CD4-positive, alpha-beta T cell treated with Interleukin-17A for 1 hour (primary cell): ENCODE data around the gene DDX41.
"Not testable (repeated sequence)": the region's sequence is repeated elsewhere in the genome, so short reads cannot be mapped to it uniquely, and the experiment has no call there.

ENCODE experiments used
- DNase-seq: peaks from one replicate; pipeline ENCODE4 v3.0.0-alpha.2; 2020

The DDX41 gene

DNA sequence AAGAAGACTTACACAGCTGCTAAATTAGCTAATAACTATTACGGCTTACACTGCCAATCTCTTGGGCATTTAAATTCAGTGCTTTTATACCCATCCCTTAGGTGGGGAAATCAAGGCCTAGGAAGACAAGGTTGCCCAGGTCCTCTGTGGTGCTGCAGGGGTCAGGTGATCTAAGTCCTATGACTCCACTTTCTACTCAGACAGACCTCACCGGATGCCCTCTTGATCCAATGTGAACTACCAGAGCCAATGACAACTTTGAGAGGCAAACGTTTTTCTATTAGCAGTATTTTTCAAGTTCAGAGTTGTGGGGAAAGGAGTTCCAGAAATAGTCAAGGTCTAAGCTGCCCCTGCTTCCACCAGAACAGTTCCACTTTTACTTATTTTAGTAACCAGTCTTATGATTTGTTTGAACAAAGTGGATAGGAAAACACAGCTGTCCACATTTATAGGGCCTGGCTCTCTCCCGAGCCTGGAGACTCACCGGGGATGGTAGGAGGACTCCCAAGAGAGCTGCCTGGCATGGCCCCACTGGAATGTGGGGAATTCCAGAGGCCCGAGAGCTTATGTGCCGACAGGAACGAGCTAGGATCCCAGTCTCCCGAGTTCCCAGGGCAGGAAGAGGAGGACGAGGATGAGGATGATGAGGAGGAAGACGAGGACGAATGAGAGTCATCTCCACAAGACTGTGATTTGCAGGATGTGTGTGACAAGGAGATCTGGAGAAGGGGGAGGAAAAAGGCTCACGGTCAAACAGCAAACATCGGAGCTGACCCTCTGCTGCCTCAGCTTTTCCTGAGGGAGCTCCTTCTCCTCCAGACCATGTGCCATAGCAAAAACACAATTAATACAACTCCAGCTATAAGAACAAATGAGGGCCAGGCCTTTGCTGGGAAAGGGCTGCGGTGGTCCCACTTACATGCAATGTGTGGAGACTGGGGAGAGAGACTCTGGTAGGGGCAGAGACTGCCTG lies 20.9 kb upstream of the DDX41 start:
- no peak for DNase-seq

DNA sequence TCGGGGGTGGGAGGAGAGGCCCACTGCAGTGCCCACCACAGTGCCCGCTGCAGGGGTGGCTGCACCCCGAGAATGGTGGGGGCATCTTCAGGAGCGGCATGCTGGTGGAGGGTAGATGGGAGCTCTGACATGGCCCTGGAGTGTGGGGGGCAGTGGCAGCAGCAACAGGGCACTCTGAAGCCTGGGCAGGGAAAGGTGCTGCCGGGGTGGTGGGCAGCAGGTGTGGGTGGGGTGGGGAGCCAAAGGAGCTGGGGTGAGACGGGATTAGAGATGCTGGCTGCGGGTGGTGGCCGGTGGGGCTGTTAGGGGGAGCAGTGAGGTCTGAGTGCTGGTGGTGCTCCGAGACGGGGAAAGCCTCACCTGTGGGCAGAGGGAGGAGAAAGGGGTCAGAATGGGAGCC lies 19.6 kb upstream of the DDX41 start:
- DNase-seq, result no peak

DNA sequence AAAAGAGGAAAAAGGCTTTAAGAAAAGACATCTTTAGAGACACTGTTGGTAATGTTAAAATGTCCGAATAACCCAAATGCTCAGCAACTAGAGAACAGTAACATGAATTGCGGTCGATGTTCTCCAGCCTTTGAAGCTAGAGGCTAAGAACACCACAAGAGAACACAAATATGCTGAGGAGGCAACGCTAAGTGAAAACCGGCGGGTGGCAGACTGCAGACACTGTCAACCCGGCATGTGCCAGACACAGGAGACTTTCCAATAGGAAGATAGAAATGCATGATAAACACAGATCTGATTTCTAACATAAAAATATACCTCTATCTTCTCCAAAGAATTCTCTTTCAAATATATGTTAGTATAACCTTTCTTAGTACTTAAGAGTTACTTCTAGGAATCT lies 18.4 kb upstream of the DDX41 start:
- DNase-seq, result no peak

DNA sequence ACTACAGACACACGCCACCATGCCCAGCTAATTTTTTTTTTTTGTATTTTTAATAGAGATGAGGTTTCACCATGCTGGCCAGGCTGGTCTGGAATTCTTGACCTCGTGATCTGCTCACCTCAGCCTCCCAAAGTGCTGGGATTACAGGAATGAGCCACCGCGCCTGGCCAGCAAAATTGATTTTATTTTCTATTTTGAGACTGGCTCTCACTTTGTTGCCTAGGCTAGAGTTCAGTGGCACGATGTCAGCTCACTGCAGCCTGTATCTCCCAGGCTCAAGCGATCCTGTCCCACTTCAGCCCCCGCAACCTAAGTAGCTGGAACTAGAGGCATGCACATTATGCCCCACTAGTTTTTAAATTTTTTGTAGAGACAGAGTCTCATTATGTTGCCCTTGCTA lies 17.7 kb upstream of the DDX41 start:
- DNase-seq, result not testable (repeated sequence)

DNA sequence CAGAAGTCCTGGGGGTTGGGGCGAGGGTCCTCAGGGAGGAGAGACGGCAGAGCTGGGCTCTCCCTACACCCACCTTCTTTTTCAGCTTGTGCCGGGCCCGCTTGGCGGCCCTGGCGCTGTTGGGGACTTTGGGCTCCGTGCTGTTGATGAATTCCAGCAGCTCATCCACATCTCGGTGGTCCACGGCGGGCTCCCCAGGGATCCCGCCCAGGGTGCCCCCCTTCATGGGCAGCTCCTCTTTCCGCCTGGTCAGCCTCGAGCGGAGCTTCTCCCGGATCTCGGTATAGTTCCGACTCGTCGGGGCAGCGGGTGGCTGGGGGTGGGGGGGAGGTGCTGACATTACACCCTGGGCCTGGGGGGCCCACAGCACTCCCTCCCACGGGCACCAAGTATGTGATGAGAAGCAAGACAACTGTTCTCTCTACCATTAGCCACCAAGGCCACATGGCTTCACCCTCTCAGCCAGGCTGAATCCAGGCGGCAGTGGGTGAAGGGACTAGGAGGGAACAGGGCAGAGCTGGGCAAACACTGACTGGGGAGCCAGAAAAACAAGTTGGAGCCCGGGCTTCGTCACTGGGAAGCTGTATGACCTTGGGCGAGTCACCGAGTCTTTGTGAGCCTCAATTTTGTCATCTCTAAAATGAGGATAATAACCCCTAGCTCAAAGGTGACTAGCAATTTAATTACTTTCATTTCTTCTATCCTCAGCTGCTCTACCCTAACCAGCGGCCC lies 14.6 kb upstream of the DDX41 start:
- DNase-seq, result no peak

DNA sequence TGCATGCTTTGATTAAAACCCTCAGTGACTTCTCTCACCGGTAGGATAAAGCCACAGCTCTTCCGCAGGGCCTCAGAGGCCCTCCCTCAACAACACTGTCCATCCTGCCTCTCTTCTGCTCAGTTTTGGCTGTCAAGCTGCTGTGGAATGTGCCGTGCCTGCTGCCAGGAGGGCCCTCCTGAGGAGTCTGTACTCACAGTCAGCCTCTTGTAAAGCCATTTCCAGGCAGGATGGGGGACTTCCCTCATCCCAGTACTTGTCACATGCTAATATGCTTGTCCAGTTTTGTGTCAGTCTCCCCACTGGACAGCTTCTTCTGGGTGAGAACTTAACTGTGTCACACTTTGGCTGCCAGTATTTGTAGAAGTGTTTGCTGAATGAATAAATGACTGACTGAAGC lies 13.9 kb upstream of the DDX41 start:
- no peak for DNase-seq

DNA sequence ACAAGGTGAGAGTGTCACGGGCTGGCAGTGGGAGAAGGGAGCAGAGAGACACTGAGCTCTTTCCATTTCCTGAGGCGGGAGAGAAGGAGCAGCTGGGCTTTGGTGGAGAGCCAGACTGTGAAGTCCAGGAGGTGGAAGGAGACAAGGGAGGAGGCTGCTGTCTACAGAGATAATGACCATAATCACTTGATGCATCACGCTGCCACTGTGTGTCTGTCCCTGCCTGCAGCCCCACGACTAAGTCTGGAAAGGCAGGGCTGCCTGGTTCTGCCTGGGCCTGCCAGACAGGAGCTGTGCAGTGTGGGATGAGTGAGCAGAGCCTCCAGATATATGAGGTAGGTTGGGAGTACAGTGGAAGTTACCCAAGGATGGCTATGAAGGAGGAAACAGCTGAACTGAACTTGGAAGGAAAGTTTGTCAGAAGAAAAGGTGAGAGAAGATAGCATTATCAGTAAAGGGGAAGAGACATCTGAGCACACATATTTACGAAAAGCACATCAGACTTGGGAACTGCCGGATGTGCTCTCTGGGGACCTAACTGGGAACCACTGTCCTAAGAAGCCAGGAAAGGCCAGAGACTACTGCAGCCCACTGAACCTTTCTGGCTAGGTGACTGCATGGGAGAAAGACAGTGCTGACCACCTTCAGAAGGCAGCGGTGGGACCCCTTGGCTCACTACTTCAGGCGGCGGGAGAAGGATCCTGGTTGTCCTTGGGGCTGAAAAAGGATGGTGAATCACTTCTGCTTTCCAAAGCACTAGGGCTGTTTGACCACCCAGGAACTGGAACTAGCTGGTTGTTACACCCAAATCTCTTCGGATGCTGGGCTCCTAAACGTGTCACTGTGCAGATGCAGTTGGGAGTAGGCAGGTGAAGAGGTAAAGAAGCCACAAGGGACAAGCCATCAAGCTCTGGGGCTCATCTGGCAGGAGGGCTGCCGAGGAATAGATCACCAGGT lies 12.8 kb upstream of the DDX41 start:
- DNase-seq, result no peak

DNA sequence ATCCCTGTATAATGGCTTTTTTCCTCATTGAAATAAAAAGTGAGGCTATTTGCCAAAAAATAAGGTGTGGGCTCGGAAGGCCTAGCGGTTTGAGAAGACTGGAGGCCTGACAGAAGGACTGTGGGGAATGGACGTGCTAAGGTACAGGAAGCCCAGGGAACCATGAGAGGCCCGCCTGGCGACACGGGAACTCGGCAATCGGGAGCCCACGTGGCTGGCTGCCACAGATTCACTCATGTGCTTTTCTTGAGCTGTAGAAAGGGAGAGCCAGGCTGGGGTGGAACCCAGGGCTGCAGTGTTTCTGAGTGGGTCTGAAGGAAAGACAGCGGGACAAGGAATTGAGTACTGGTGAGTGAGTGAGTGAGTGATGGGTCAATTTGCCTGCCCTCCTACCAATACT lies 11.9 kb upstream of the DDX41 start:
- no peak for DNase-seq

DNA sequence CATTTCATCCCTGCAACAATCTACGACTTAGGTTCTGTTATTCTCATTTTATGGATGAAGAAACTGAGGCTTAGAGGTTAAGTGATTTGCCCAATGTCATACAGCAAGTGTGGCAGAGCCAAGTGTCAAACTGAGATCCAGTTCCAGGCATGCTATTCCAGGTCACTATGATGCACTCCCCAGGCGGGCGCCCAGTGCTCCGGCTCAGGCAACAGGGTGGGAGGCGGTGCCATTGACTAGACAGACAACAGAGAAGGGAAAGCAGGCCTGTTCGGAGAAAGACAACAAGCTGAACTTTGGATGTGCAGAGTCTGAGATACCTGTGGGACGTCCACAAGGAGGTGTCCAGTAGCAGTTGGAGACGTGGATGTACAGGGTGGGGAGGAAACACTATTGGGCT lies 10.8 kb upstream of the DDX41 start:
- DNase-seq, result no peak

DNA sequence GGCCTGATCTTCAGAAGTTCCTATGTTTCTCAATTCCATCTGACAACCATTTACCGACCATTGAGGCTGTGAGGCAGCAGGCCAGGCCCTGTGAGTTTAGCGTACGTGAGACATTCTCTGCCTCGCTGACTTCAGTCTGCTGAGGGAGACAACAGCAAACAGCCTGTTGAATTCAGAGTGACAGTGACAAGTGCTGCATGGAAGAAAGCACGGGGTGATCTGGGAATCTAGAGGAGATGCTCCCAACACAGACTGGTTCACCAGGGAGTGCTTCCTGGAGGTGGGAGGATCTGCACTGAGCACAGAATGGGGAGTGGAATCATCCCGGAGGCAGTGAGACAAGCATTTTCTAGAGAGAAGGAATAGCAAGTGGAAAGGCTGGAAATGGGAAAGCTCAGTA lies 10.0 kb upstream of the DDX41 start:
- DNase-seq, result no peak

DNA sequence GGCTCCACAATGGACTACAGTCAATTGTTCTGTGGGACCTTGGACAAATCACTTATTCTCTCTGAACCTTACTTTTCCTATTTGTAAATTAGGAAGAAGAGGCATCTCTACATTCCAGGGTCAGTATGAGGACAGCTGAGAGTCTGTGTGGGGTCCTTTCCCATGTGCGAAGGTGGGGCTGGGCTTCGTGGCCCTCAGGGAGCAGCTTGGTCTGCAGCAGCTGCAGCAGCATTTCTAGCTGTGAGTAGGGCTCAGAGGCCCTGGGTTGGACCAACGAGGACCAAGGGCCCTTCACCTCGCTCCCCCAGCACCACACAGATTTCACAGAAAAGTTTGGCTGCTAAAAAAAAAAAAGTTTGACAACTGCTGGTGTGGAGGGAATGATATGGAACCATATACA lies 9.4 kb upstream of the DDX41 start:
- DNase-seq, result no peak

DNA sequence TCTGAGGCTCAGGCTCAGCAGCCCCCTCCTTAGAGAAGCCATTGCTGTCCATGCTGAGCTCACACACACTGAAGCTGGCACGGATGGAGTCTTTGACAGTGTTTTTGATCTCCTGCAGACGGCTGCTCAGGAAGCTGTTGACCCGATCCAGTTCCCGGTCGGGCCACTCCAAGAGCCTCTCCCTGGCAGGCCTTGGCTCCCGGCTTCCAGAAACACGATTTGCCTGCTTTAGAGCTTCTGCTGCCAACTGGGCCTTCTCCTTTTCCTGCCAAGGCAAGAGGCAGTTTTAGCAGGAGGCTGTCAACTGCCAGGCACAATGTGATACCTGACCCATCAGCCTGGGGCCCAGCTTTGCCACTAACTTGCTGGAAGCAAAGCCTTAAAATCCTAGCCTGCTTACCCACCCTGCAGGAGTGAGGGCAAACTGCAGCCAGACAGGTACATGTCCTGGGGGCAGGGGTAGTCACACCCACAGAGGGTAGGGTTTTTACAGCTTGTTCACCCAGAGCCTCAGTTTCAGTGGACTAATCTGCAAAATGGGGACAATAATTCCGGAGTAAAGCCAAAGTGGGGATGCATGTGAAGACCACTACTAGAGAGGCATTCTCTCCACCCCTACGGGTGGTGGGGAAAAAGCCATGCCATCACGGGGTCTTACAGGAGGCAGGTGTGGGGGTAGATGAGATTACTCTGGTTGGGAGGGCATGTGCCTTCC lies 8.3 kb upstream of the DDX41 start:
- no peak for DNase-seq

DNA sequence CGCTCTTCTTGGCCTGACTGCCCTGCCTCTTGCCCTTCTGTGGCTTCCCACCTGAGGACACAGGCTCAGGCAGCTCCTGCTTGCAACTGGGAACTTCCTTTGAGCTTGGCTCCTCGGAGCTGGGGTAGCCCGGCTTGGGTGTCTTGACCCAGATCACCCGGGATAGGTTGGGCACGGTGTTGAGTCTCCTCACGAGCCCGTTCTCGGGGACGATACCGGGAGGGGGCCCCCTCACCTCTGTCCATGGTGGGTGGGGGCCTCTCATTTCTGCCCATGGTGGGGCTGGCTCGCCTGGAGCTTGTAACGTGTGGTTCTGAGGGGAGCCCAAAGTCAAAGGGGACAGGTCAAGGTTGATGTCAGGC lies 7.8 kb upstream of the DDX41 start:
- no peak for DNase-seq

DNA sequence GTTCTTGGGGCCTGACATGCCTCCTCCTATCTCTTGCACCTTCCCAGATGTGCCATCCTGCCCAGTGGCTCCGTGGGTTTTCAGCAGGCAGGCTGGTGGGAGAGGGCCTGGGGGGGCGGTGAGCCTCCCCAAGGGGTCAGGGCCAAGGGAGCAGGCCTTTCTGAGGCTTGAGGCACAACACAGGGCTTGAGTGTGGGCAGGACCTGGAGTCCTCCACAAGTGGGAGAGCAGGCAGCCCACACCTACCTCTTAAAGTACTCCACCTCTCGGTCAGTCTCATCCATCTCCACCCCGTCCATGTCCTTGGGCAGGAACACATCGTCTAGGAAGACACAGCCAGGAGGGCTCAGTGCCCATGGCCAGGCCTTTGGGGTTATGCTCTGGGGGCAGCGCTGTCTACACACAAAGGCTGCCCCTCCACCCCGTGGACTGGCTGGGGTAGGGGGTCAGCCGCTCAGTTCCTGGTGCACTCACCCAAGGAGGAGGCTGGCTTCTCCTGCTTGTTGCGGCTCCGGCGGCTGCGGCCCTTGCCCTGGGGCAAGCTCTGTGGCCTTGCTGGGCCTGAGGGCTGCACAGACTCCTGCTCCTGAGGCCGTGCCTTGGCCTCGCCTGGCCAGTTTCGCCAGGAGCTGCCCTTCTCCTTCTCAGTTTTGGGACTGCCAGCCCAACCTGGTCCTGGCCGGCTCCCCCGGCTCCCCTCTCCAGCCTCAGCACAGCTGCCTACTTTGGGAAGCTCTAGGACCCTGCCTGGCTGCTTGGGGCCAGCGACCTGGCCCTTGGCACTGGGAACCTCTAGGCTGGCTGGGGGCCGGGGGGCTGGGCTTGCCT lies 7.2 kb upstream of the DDX41 start:
- DNase-seq, result no peak

DNA sequence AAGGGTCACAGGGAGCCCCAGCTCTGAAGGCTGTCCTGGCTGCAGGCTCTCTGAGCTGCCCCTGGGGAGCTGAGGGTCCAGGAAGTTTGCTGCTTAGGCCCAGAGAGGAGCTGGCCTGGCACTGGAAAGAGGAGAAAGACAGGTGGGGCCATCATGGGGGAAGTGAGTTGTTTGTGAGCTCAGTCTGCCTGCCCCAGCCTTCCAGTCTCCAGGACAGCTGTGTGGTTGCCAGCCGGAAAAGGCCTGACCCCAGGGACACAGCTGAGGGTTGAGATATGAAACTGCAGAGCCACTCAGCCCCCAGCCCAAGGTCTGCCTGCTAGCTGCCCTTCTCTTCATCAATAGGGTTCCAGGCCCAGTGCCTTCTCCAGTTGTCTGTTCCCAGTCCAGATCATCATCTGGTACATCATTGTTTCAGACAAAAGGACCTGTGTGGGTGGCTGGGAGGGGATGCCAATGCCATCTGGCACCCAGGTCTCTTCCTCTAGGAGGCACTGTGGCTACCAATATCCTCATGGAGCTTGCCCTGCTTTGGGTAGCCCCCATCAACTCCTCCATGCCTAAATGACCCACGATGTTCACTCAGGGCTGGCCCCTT lies 4.3 kb upstream of the DDX41 start:
- DNase-seq, result no peak

DNA sequence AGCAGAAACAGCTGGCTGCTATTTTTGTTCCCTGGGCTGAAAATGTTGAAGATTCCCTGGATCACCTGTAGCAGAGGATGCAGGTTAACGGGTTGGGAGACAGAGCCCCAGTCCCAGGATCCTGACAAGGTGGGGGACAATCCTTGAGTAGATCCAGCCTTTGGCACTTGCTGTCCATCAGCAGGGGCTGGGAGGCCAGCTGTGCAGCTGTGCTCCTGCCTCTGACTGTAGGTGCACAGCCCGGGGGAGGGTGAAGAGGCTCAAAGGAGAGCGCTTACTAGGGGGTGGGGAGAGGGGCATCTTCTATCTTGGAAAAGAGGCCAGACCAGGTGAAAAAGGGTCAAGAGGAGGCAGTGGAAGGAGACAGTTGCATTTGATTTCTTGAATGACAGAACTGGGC lies 3.5 kb upstream of the DDX41 start:
- no peak for DNase-seq

DNA sequence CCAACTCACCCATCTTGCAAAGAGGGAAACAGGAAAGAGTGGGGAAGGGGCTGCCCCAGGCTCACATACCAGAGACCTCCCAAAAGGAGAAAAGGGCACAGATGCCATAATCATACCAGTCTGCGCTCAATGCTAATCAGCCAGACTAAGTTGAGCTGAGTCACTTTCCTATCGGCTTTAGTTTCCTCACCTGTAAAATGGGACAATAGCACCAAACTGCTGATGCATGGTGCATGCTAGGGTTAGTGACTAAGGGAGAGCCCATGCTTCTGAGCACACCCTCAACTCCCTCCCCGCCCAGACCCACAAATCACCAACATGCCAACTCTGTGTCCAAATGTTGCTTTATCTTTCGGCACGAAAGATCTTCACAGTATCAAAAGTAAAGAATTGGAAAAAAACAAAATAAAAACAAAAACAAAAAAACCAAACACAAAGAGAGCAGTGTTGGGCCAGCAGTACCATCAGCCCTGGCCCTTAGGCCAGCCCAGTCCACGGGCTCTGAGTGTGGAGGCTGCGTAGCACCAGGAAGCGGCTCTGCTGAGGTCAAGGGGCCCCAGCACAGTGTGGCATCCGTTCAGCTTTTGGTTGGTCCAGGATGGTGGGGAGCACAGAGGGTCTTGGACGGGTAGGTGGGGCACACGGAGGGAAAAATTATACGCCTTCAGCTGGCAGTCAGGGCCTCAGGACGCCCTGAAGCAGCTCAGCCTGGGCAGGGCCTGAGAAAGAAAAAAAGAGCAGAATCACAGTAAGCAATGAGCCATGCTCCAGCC lies 2.9 kb upstream of the DDX41 start:
- DNase-seq, result no peak

DNA sequence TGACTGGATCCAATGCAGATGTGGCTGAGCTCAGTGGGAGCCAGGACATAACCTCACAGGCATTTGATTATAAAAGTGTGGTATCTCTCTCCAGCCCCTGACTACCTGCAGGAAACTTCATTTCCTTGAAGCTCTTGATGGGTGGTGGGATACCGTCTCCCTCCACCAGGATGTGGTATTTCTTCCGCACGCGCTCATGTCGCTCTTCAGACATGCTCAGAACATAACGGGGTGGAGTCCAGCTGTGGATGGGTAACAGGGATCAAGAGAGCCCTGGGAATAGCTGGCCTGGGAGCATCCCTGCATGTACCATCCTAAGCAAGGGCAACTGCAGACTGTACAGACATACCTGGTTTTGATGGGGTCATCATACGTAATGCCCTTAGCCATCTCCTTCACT lies 1.2 kb downstream of the DDX41 start:
- no peak for DNase-seq

DNA sequence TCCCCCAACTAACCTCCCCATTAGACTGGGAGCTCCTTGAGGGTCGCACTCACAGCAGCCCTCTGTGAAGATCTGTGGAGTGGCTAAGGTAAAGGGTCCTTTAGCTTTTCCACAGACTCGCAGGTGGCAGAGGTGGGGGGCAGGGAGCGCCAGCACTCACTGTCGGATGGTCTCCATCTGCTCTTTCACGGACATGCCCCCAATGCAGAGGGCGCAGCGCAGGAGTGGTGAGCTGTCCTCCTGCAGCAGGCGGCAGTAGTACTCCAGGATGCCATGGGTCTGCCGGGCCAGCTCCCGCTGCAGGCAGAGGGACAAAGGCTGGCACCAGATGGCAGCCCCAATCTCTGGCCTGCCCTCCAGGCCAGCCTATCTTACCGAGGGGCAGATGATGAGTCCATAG lies 2.2 kb downstream of the DDX41 start:
- no peak for DNase-seq

DNA sequence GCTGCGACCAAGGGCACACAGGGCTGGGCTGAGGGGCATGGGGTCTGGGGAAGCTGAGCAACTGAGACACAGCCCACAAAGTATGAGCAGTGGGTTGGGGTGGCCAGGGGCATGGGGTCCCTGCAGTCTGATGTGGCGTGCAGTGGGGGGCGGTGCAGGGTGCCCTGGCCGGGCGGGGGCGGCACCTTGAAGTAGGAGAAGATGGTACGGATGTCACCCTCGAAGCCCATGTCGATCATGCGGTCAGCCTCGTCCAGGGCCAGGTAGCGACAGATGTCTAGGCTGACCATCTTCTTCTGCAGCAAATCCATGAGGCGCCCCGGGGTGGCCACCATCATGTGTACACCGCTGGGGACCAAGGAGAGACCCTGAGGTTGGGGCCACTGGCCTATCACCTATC lies 3.3 kb downstream of the DDX41 start:
- DNase-seq, result no peak
